Measurements from ENCODE around the gene SLCO2A1. TPM values are rescaled to one million over a fixed set of nuclear protein-coding genes. Genes with fewer than 3 reads are reported as not detected.

Gene SLCO2A1
- total and polyA plus RNA-seq, 2 of the 4 experiments (the other 2 are of a cell fraction), result under 0.01 to 1.5 TPM

GRCh38 chr3:133933097-133934024 is 96.4 kb downstream of the SLCO2A1 start:
- H2AK5ac ChIP-seq (ENCODE audit: low read depth, low read length), result no peak overlapping the region
- in situ Hi-C loops (cut with MboI; ENCODE audit: low sequenced_read_pairs), result loop anchor here (5.0 to 25.0 kb wide), 4 partner anchors 279 to 1196 kb away; partner anchors contain the start of genes ANAPC13 and CEP63
- CTCF ChIA-PET, result interaction anchor here (0.6 to 1.5 kb wide), 3 partner anchors 265 to 357 kb away, joined by 5 to 7 read pairs (median 5); no protein-coding TSS in a partner anchor

More at GRCh38 chr3:133933097-133934024, 96.4 kb downstream of the SLCO2A1 start:
- no peak overlapping the region for H4K91ac ChIP-seq (ENCODE audit: insufficient read depth, low read depth, low read length)
- no peak overlapping the region for H3K4me3 ChIP-seq (ENCODE audit: insufficient read depth, low read depth, low read length)
- H3K4ac ChIP-seq (ENCODE audit: low read depth, low read length), result no peak overlapping the region
- no peaks in the 10 kb centered on the region for H4K20me1 ChIP-seq (ENCODE audit: insufficient read depth, low read length)
- H3K4me2 ChIP-seq (ENCODE audit: low read depth, low read length), result no peak overlapping the region
- no peak overlapping the region for H2BK5ac ChIP-seq (ENCODE audit: low read depth, low read length, poor library complexity, severe bottlenecking)
- ATAC-seq (ENCODE audit: low read depth) (no peak), DNase-seq (no peak)
- no peak overlapping the region for H3K23ac ChIP-seq (ENCODE audit: low read depth, low read length)
- no peak overlapping the region for H3K56ac ChIP-seq (ENCODE audit: extremely low read depth, insufficient read depth, low read length)
- BruUV-seq (replicated peaks), result no TSS peak
- peaks cover 4% of the 10 kb centered on the region for H3K4me1 ChIP-seq (ENCODE audit: control insufficient read depth, insufficient read depth, low read length)
- dilution Hi-C loops (cut with HindIII; ENCODE audit: low sequenced_read_pairs, unreplicated experiment), result no loop called here
- no peaks in the 10 kb centered on the region for H3K36me3 ChIP-seq (ENCODE audit: control insufficient read depth, insufficient read depth, low read length)
- no peak overlapping the region for H2BK20ac ChIP-seq (ENCODE audit: low read depth, low read length)
- H3K27me3 ChIP-seq (ENCODE audit: control insufficient read depth, insufficient read depth, low read length), result no peaks in the 10 kb centered on the region; the same call in 1 of the 2 replicates
- no peak overlapping the region for H3K14ac ChIP-seq (replicated peaks; ENCODE audit: low read depth, low read length)
- no peak overlapping the region for H4K8ac ChIP-seq (ENCODE audit: low read depth in 2 of 2, low read length in 2 of 2)
- peak overlapping the region; percentile 21 for H2BK120ac ChIP-seq (ENCODE audit: low read depth, low read length)
- intact Hi-C loops (cut with micrococcal nuclease), result loop anchor here (5.0 to 10.0 kb wide), 3 partner anchors 129 to 551 kb away; partner anchors contain the start of genes ANAPC13 and CEP63
- no peak overlapping the region for H4K5ac ChIP-seq (ENCODE audit: low read depth, low read length)
- POLR2A ChIA-PET (ENCODE audit: unreplicated experiment), result no interaction called here
- H3K79me1 ChIP-seq (ENCODE audit: low read depth in 1 of 2, low read length in 2 of 2), result no peaks in the 10 kb centered on the region
- peaks cover 3% of the 10 kb centered on the region; the same call in 1 of the 2 replicates for H3K9me1 ChIP-seq (ENCODE audit: insufficient read depth, low read length)
- no peak overlapping the region for H3K9ac ChIP-seq (ENCODE audit: low read depth, low read length)
- no peak overlapping the region; the same call in 2 of the 3 replicates for H2BK15ac ChIP-seq (ENCODE audit: low read depth, low read length)
- H2AFZ ChIP-seq (replicated peaks; ENCODE audit: low read length, poor library complexity), result no peak overlapping the region
- 83% methylated on average over 1 of the region's 9 CpGs; no CpG with 5 or more reads in 1 of the 2 experiments for WGBS, 2 experiments (ENCODE audit: extremely low coverage in 2 of 2, insufficient read length in 1 of 2)
- no peak overlapping the region for H2AK9ac ChIP-seq (replicated peaks; ENCODE audit: low read depth, low read length, poor library complexity)
- no peaks in the 10 kb centered on the region for H3K9me3 ChIP-seq (ENCODE audit: control insufficient read depth, insufficient read depth, low read length)
- no peak overlapping the region for H3K18ac ChIP-seq (ENCODE audit: low read depth, low read length)
- H3K27ac ChIP-seq (ENCODE audit: insufficient read depth, low read length), result no peak overlapping the region
- TF ChIP-seq MXI1 (IDR thresholded peaks at IDR 0.05; ENCODE audit: borderline replicate concordance, low read depth, low read length) (no peak), FOS (IDR thresholded peaks at IDR 0.05; ENCODE audit: low read depth, low read length) (no peak), CHD1 (IDR thresholded peaks at IDR 0.05; ENCODE audit: low read depth, low read length) (no peak), ELK1 (IDR thresholded peaks at IDR 0.05; ENCODE audit: borderline replicate concordance, low read depth, low read length) (no peak), RFX5 (IDR thresholded peaks at IDR 0.05; ENCODE audit: low read depth, low read length) (no peak), POLR2A (IDR thresholded peaks at IDR 0.05; ENCODE audit: low read depth, low read length) (no peak)
